MM.1S (cell line): ENCODE data around the gene ADAMTS2.

Experiments used
- DNase-seq: peaks from one replicate; pipeline ENCODE4 v3.0.0-alpha.2; 2015
- H2AFZ ChIP-seq: fragments of 300-600 bp; sonication (generic); 2 replicates; pipeline ENCODE4 v1.6.0; 2016; ENCODE audit warnings: antibody characterized with exemption, low read length
- H3F3A ChIP-seq: fragments of 300-600 bp; sonication (generic); 2 replicates; pipeline ENCODE4 v1.6.1; 2016; ENCODE audit warnings: mild to moderate bottlenecking, antibody characterized with exemption, low read length, moderate library complexity, mixed read lengths; ENCODE audit not compliant: insufficient read depth
- H3K27ac ChIP-seq: fragments of 300-600 bp; sonication (generic); 2 replicates; pipeline ENCODE4 v1.5.1; 2016; ENCODE audit warnings: mild to moderate bottlenecking, low read length
- H3K27me3 ChIP-seq: fragments of 300-600 bp; sonication (generic); replicated peaks from 2 replicates; pipeline ENCODE4 v1.6.0; 2016; ENCODE audit warnings: low read length; ENCODE audit not compliant: insufficient read depth
- H3K36me3 ChIP-seq: fragments of 300-600 bp; sonication (generic); replicated peaks from 2 replicates; pipeline ENCODE4 v1.6.1; 2016; ENCODE audit warnings: mild to moderate bottlenecking, low read length, mixed read lengths; ENCODE audit not compliant: insufficient read depth
- H3K4me1 ChIP-seq: fragments of 300-600 bp; sonication (generic); 2 replicates; pipeline ENCODE4 v1.6.1; 2016; ENCODE audit warnings: low read length, mixed read lengths
- H3K4me2 ChIP-seq: fragments of 300-600 bp; sonication (generic); 2 replicates; pipeline ENCODE4 v1.6.0; 2016; ENCODE audit warnings: low read depth, low read length
- H3K4me3 ChIP-seq: fragments of 300-600 bp; sonication (generic); 2 replicates; pipeline ENCODE4 v1.5.1; 2016; ENCODE audit warnings: low read length, mixed read lengths
- H3K79me2 ChIP-seq: fragments of 300-600 bp; sonication (generic); 2 replicates; pipeline ENCODE4 v1.6.1; 2016; ENCODE audit warnings: mixed run types, low read length, mixed read lengths
- H3K9ac ChIP-seq: fragments of 300-600 bp; sonication (generic); 2 replicates; pipeline ENCODE4 v1.6.1; 2016; ENCODE audit warnings: low read length, mixed read lengths
- H3K9me2 ChIP-seq: fragments of 300-600 bp; sonication (generic); replicated peaks from 2 replicates; pipeline ENCODE4 v1.6.1; 2016; ENCODE audit warnings: mild to moderate bottlenecking, low read length, mixed read lengths; ENCODE audit not compliant: insufficient read depth
- H3K9me3 ChIP-seq: fragments of 300-600 bp; sonication (generic); replicated peaks from 2 replicates; pipeline ENCODE4 v1.6.1; 2016; ENCODE audit warnings: mild to moderate bottlenecking, low read length, mixed read lengths; ENCODE audit not compliant: insufficient read depth
- H4K20me1 ChIP-seq: fragments of 300-600 bp; sonication (generic); 2 replicates; pipeline ENCODE4 v1.6.1; 2016; ENCODE audit warnings: mild to moderate bottlenecking, low read length, moderate library complexity, mixed read lengths; ENCODE audit not compliant: insufficient read depth
- CTCF ChIP-seq: fragments of 300-600 bp; sonication (generic); IDR thresholded peaks from 2 replicates; pipeline ENCODE4 v1.5.1; 2016; ENCODE audit warnings: antibody characterized with exemption, low read length, mixed read lengths
- EZH2 ChIP-seq: fragments of 300-600 bp; sonication (generic); optimal IDR thresholded peaks from 2 replicates; pipeline ENCODE3; 2017; ENCODE audit warnings: low read depth, mild to moderate bottlenecking, antibody characterized with exemption, low read length, mixed read lengths
- EZH2phosphoT487 ChIP-seq: fragments of 300-600 bp; sonication (generic); IDR thresholded peaks from 2 replicates; pipeline ENCODE4 v1.6.1; 2018; ENCODE audit warnings: antibody characterized with exemption, low read length

The ADAMTS2 gene

GRCh38 chr5:179281694-179282093 is 63.6 kb downstream of the ADAMTS2 start:
- Histone ChIP-seq H3K9me2 (no peaks in the 10 kb centered on the region), H3K4me3 (no peak overlapping the region), H3K36me3 (no peaks in the 10 kb centered on the region), H3K79me2 (no peaks in the 10 kb centered on the region), H3K27me3 (peaks cover 25% of the 10 kb centered on the region), H3K4me2 (no peak overlapping the region), H3K9ac (no peak overlapping the region), H4K20me1 (no peaks in the 10 kb centered on the region), H3F3A (no peaks in the 10 kb centered on the region), H3K9me3 (no peaks in the 10 kb centered on the region), H2AFZ (no peak overlapping the region), H3K27ac (no peak overlapping the region), H3K4me1 (no peaks in the 10 kb centered on the region)
- TF ChIP-seq EZH2 (no peak), CTCF (no peak), EZH2phosphoT487 (no peak)
- DNase-seq = no peak

GRCh38 chr5:179280095-179280490 is 65.2 kb downstream of the ADAMTS2 start:
- no peak overlapping the region for H3K9ac ChIP-seq
- no peak overlapping the region for H2AFZ ChIP-seq
- TF ChIP-seq CTCF (no peak), EZH2 (no peak), EZH2phosphoT487 (no peak)
- H3K9me2 ChIP-seq = no peaks in the 10 kb centered on the region
- peaks cover 11% of the 10 kb centered on the region; the same call in 1 of the 2 replicates for H3K27me3 ChIP-seq
- H3K4me2 ChIP-seq = no peak overlapping the region
- no peaks in the 10 kb centered on the region for H4K20me1 ChIP-seq
- no peaks in the 10 kb centered on the region for H3F3A ChIP-seq
- H3K36me3 ChIP-seq = no peaks in the 10 kb centered on the region
- no peak for DNase-seq
- H3K27ac ChIP-seq = no peak overlapping the region
- no peaks in the 10 kb centered on the region for H3K9me3 ChIP-seq
- H3K4me3 ChIP-seq = no peak overlapping the region
- no peaks in the 10 kb centered on the region for H3K4me1 ChIP-seq
- no peaks in the 10 kb centered on the region for H3K79me2 ChIP-seq

- H3K27ac ChIP-seq = no peak overlapping the region
- no peaks in the 10 kb centered on the region for H3K9me2 ChIP-seq
- no peaks in the 10 kb centered on the region for H4K20me1 ChIP-seq
- H3K36me3 ChIP-seq = no peaks in the 10 kb centered on the region
- H3K4me2 ChIP-seq = no peak overlapping the region
- no peak overlapping the region for H2AFZ ChIP-seq
- DNase-seq = no peak
- TF ChIP-seq CTCF (no peak), EZH2 (no peak), EZH2phosphoT487 (no peak)
- H3F3A ChIP-seq = no peaks in the 10 kb centered on the region
- 0 out of 2 replicates have a peak, but pooled peaks cover 5% of the 10 kb centered on the region for H3K27me3 ChIP-seq
- H3K4me3 ChIP-seq = no peak overlapping the region
- H3K9ac ChIP-seq = no peak overlapping the region
- H3K9me3 ChIP-seq = no peaks in the 10 kb centered on the region
- no peaks in the 10 kb centered on the region for H3K79me2 ChIP-seq
- no peaks in the 10 kb centered on the region for H3K4me1 ChIP-seq
Observed at GRCh38 chr5:179279347-179280094, 65.7 kb downstream of the ADAMTS2 start.
